GM19455 (cell line): ENCODE results near the gene RFX3.

Experiments used
- ATAC-seq: cut with Tn5 transposase; IDR thresholded peaks from one replicate; pipeline ENCODE4 v1.9.1; 2021; ENCODE audit not compliant: unreplicated experiment

Gene RFX3

GRCh38 chr9:3290231-3290840 is 235.5 kb downstream of the RFX3 start:
- no peak for ATAC-seq

DNA sequence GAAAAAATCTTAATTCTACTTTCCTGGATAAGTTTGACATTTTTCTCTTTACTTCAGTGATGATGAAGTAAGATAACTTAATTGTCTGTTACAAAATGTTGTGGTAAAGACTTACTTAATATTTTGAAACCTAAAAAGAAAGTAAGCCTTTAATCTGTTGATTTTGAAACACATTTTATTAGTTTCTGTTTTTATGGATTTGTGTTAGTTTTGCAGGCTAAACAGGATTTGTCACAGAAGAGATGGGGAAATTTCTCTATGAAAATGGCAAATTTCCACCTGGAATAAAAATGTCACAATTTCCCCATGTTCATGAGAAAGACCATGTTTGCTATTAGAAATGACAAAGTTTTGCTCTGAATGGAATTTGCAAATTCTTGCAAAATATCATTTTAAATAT is 237.1 kb downstream of the RFX3 start:
- ATAC-seq = no peak

- ATAC-seq = no peak
Observed at GRCh38 chr9:3285365-3286161, 240.2 kb downstream of the RFX3 start.

GRCh38 chr9:3282365-3282764 is 243.4 kb downstream of the RFX3 start:
- no peak for ATAC-seq

GRCh38 chr9:3281399-3281798 is 244.4 kb downstream of the RFX3 start:
- ATAC-seq = no peak

- no peak for ATAC-seq
Observed at GRCh38 chr9:3277200-3277599, 248.6 kb downstream of the RFX3 start.

GRCh38 chr9:3271581-3271980 is 254.2 kb downstream of the RFX3 start:
- no peak for ATAC-seq

DNA sequence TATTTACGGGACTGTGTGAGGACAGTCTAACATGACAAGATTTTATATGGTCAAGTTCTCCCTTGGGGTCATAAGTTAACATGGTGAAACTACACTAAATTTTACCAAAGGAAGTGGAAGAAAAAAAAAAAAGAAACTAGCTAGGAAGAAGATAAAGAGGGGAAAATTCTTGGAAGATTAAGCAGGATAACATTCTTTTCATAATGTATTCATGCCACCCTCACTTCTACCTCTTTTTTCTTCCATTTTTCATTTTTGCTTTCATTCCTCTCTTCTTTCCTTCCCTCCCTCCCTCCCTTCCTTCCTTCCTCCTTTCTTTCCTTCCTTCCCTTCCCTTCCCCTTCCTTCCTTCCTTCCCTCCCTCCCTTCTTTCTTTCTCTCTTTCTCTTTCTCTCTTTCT is 254.6 kb downstream of the RFX3 start:
- ATAC-seq = no peak

DNA sequence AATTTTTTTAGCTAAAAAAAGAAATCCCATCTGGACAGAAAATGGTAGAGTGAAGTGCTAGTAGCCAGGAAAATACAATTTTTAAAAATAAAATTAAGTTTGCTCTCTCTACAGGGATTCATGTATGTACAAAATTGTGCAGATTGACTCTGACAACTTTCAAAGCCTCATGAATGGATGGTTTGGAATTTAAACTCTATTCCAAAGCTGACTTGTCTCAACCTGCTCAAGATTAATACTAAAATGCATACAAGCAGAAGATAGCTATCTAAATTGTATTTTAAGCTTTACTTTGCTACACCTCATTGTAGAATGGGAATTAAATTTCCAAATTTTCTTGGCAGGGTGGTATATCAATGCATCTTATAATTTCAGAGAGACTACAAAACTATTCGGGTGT is 257.6 kb downstream of the RFX3 start:
- ATAC-seq = no peak

DNA sequence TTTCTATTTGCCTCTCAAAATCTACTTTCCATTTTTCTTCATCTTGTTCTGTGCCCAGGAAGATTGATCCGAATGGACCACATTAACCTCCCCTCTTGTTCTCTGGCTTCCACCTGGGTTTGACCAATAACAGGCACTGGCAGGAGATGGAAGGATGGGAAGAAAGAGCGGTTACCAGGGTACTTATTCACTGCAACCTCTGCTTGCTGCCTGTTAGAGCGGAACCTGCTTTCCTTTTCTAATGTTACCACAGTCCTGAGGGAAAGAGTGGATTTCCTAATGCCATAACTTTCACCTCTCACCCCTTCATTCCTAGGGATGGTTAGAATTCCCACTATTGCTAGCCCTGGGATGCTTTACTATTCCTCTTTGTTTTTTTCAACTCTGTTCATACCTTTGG is 262.1 kb downstream of the RFX3 start:
- ATAC-seq = no peak

- no peak for ATAC-seq
Observed at GRCh38 chr9:3262826-3263529, 262.8 kb downstream of the RFX3 start.

GRCh38 chr9:3261484-3261883 is 264.3 kb downstream of the RFX3 start:
- ATAC-seq = no peak

GRCh38 chr9:3256571-3257330 is 269.1 kb downstream of the RFX3 start:
- ATAC-seq = no peak

DNA sequence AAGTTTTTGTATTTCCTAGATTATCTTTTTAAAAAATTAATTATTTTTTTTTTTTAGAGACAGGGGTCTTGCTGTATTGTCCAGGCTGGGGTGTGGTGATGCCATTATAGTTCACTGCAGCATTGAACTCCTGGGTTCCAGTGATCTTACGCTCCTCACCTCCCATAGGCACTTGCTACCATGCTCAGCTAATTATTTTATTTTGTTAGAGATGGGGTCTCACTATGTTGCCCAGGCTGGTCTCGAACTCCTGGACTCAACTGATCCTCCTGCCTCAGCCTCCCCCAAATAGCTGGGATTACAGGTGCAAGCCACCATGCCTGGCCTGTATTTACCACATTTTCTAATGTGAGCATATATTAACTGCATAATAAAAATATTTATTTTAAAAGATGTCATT is 274.5 kb downstream of the RFX3 start:
- no peak for ATAC-seq

DNA sequence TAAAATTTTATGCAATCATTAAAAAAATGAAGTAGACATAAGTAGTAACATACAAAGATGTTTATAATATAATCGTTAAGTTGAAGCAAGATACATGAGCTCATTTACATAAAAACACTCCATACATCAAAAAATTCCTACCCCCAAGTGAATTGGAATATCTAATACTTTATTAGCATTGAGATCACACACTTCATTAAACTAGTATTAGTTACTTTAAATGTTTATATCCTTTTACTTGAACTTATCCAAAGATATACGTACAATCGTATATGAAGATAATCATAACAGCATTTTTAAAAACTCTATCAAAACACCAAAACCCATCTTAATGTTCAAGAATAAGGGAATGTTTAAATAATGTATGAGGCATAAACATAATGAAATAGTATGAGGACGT is 275.1 kb downstream of the RFX3 start:
- no peak for ATAC-seq

GRCh38 chr9:3247211-3247610 is 278.6 kb downstream of the RFX3 start:
- ATAC-seq = no peak

GRCh38 chr9:3246241-3246640 is 279.6 kb downstream of the RFX3 start:
- no peak for ATAC-seq

DNA sequence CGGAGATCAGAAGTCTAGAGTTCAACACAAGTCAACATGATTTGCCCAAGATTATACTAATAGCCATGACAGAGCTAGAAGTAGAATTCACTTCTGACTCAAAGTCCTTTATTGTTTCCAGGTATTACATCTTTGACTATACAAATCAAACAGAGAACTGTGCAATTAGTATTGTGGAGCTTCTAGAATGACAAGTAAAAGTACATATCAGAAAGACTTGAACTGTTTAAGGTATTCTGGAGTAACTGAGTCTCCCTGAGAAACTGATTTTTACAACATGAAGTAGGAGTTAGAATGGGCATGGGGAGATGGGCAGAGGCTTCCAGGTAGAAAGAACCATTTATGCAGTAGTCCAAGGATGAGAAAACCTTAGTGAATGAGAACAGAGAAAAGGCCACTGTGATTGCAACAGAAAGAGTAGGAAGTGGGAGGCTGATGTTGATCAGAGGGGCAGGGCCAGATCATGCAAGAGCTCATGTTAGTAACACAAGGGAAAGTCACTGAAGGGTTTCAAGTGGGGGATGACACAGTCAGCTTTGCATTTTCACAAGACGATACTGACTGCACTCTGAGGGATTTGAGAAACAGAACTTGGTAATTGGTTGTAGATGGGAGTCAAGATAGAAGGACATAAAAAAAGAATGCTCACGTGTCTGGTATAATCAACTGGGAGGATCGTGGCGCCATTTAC is 280.7 kb downstream of the RFX3 start:
- peak; percentile 58 for ATAC-seq

DNA sequence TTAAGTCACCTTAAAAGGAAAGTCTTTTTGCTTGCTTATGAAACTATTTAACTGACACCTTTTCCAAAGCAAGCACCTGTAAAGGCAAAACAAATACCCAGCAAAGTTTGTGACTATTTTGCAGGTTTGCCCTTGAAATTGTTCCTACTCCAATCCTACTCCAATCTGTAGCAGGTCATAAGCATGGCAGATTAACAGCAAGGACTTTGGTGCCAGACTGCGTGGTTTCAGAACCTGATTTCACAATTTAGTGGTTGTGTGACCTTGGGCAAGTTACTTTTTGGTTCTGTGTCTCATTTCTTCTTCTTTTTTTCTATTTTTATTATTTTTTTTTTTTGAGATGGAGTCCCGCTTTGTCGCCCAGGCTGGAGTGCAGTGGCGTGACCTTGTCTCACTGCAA is 282.1 kb downstream of the RFX3 start:
- ATAC-seq = no peak

DNA sequence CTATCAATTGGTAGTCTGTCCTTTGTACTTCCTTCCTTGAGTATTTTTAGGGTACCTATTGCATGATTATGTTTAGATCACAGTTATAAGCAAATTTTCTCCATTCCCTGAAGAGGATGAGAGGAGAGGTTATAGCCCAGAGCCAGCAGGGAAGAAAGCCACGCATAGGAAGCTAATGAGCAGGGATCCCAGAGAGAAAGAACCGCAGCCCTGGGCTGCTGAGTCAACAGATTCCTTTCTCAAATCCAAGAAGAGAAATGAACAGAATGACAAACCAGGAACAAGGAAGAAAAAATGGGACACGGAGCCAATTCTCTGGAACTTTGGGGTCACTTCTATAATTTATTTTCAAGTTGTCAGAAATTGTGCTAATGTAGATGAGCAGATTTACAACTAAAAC is 284.5 kb downstream of the RFX3 start:
- ATAC-seq = no peak
